Measurements from ENCODE around the gene RAPGEF4. TPM values are rescaled to one million over a fixed set of nuclear protein-coding genes. Genes with fewer than 3 reads are reported as not detected.

The RAPGEF4 gene
- total and polyA plus RNA-seq, 2 of the 8 experiments (the other 6 are each of a cell fraction or from before 2014, with no cell fraction given) = 1.2 to 2.6 TPM

- 85% methylated on average over 1 of the region's 1 CpG; no CpG with 5 or more reads in 1 of the 2 experiments for WGBS, 2 experiments (ENCODE audit: extremely low coverage in 1 of 2, insufficient coverage in 1 of 2, insufficient read length in 1 of 2, insufficient replicate concordance in 2 of 2, low coverage in 1 of 2, low lambda C conversion rate in 2 of 2, missing lambda C conversion rate in 1 of 2)
- Histone ChIP-seq H3K27me3 (replicated peaks in 1 of 4; ENCODE audit: control insufficient read depth in 3 of 4, extremely low read depth in 1 of 4, insufficient read depth in 3 of 4, low read length in 3 of 4) (no peaks in the 10 kb centered on the region), H2BK5ac (ENCODE audit: low read depth, low read length) (no peak overlapping the region), H2BK120ac (replicated peaks; ENCODE audit: low read depth, low read length) (no peak overlapping the region), H3K27ac (ENCODE audit: low read depth, low read length) (no peak overlapping the region), H4K5ac (ENCODE audit: insufficient read length, low read depth, low read length) (no peak overlapping the region), H3K9ac (replicated peaks in 1 of 4; ENCODE audit: extremely low read depth in 1 of 4, low read depth in 3 of 4, low read length in 3 of 4) (no peak overlapping the region), H2BK15ac (ENCODE audit: low read length) (no peak overlapping the region), H3K4ac (replicated peaks; ENCODE audit: insufficient read length, low read depth, low read length) (no peak overlapping the region), H3K79me2 (ENCODE audit: control insufficient read depth in 1 of 2, insufficient read depth in 2 of 2, low read length in 2 of 2) (no peaks in the 10 kb centered on the region), H2AK5ac (ENCODE audit: low read depth, low read length) (no peak overlapping the region), H4K8ac (ENCODE audit: extremely low read depth, insufficient read depth, low read length) (no peak overlapping the region), H3K23ac (ENCODE audit: insufficient read length) (no peak overlapping the region), H3K23me2 (ENCODE audit: low read depth, low read length) (no peaks in the 10 kb centered on the region), H3K4me1 (replicated peaks in 1 of 4; ENCODE audit: control insufficient read depth in 3 of 4, insufficient read depth in 4 of 4, low read length in 3 of 4) (peaks cover 0 to 5% (median 0%) of the 10 kb centered on the region in 4 experiments; a peak in 1 of 7 replicates), H2AFZ (ENCODE audit: low read length) (no peak overlapping the region), H3K36me3 (ENCODE audit: control insufficient read depth in 2 of 4, insufficient read depth in 4 of 4, low read length in 3 of 4) (no peaks in the 10 kb centered on the region), H3K4me2 (ENCODE audit: insufficient read depth in 1 of 2, low read depth in 2 of 2, low read length in 2 of 2) (no peak overlapping the region), H3K4me3 (ENCODE audit: extremely low read depth in 1 of 4, insufficient read depth in 2 of 4, low read depth in 3 of 4, low read length in 4 of 4) (no peak overlapping the region), H2BK12ac (ENCODE audit: low read depth, low read length) (no peak overlapping the region), H3K56ac (replicated peaks; ENCODE audit: insufficient read length, low read depth, low read length) (no peak overlapping the region), H3K18ac (ENCODE audit: extremely low read depth, low read length) (no peak overlapping the region), H3K79me1 (ENCODE audit: low read depth, low read length) (no peaks in the 10 kb centered on the region), H3K14ac (ENCODE audit: insufficient read length) (no peak overlapping the region), H4K20me1 (replicated peaks in 1 of 2; ENCODE audit: control insufficient read depth in 1 of 2, insufficient read depth in 2 of 2, low read length in 2 of 2) (no peaks in the 10 kb centered on the region), H4K91ac (replicated peaks; ENCODE audit: insufficient read length, low read length) (no peak overlapping the region), H3K9me3 (ENCODE audit: insufficient read depth in 2 of 2, low read depth in 1 of 2, low read length in 1 of 2) (no peaks in the 10 kb centered on the region), H2BK20ac (ENCODE audit: low read length) (no peak overlapping the region)
- ChIA-PET CTCF (ENCODE audit: partially characterized antibody) (interaction anchor here (0.6 kb wide), 1 partner anchor 103 kb away, joined by 3 read pairs; no protein-coding TSS in a partner anchor), POLR2A (ENCODE audit: partially characterized antibody) (no interaction called here)
- DNase-seq (ENCODE audit: low read depth in 1 of 2, low spot score in 2 of 2) (no peak), FAIRE-seq (no peak)
- TF ChIP-seq SIRT6 (IDR thresholded peaks at IDR 0.05; ENCODE audit: low read length) (no peak), GABPA (IDR thresholded peaks at IDR 0.05; ENCODE audit: borderline replicate concordance, insufficient read depth, low read length) (no peak), PHF8 (conservative IDR thresholded peaks at IDR 0.05; ENCODE audit: low read depth, low read length) (no peak), KDM1A (IDR thresholded peaks at IDR 0.05; ENCODE audit: borderline replicate concordance, low read length) (no peak), RXRA (IDR thresholded peaks at IDR 0.05; ENCODE audit: insufficient read depth, low read depth, low read length) (no peak), SRF (IDR thresholded peaks at IDR 0.05; ENCODE audit: low read depth, low read length) (no peak), BCL11A (IDR thresholded peaks at IDR 0.05; ENCODE audit: low read depth in 2 of 2, low read length in 2 of 2) (no peak), ATF2 (IDR thresholded peaks at IDR 0.05; ENCODE audit: low read length) (no peak), RNF2 (IDR thresholded peaks at IDR 0.05; ENCODE audit: borderline replicate concordance, low read depth, low read length, missing control alignments, poor library complexity, severe bottlenecking) (no peak), NRF1 (IDR thresholded peaks at IDR 0.05; ENCODE audit: low read depth, low read length) (no peak), E2F6 (IDR thresholded peaks at IDR 0.05) (no peak), GTF2F1 (IDR thresholded peaks at IDR 0.05; ENCODE audit: borderline replicate concordance, low read depth, low read length) (no peak)
Observed at GRCh38 chr2:173010233-173010632, 274.6 kb downstream of the RAPGEF4 start.

All from H1 (cell line).